ENCODE results near the gene IL18R1.

Gene IL18R1

DNA sequence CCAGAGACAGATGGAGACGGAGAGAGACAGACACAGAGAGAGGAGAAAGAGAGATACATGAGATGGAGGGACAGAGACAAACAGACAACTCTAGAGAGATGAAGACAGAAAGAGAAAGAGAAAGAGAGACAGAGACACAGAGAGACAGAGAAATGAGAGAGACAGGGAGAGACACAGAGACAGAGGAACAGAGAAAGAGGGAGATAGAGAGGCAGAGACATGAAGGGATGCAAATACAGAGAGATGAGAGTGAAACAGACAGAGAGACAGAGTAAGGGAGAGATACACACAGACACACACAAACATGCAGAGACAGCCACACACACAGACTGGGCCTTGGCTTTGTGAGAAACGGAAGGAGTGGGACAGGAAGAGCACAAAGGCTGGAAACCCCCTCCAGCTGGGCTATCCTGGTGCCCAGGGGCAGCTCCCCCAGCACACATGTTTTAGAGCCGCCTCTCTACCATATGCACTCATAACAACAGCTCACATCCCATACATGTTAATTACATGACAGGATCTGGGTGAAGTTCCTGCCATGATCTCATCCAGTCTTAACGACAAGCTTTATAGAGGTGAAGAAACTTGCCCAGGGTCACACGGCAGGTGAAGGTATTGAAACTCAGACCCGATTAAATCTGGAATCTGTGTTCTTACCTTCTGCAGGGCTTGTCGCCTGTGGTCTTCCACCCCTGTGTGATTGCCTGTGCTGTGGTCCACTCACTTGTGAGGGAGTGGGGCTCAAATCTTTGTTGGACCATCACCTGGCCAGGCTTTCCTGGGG is 32.4 kb downstream of the IL18R1 start:
- DNase-seq (ENCODE audit: low read depth, low spot score), result no peak

DNA sequence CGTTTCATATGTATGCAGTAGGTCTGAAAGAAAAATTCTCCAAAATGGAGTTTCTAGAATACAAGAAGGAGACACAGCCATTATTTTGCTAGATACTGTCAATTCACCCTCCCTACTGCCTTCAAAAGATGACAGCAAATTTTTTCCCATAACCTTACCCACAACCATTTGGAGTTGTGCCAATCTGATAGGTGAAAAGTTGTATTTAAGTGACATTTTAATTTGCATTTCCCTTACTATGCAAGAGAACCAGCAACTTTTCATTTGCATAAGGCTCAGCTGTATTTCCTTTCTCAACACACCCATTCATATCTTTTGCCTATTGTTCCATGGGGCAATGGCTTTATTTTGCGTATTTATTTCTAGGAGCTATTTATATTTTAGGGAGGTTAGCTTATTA is 36.0 kb downstream of the IL18R1 start:
- no peak for DNase-seq (ENCODE audit: low read depth, low spot score)

DNA sequence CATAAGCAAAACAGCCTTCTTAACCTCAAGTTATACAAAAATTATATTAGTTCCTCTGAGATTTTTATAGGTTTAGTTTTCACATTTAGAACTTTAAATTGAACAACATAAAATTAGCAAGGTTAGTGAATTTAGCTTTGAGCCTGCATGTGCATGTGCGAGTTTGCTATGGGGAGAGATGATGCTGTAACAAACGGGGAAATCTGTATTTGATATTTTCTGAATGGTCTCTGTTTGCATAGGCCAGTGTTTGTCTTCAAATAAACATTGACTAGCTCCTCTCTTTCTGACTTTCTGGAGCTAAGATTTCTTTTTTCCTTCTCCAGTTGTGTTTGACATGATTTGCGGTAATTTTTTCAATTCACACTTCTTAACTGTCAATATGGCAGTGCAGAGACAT is 36.5 kb downstream of the IL18R1 start:
- no peak for DNase-seq (ENCODE audit: low read depth, low spot score)

DNA sequence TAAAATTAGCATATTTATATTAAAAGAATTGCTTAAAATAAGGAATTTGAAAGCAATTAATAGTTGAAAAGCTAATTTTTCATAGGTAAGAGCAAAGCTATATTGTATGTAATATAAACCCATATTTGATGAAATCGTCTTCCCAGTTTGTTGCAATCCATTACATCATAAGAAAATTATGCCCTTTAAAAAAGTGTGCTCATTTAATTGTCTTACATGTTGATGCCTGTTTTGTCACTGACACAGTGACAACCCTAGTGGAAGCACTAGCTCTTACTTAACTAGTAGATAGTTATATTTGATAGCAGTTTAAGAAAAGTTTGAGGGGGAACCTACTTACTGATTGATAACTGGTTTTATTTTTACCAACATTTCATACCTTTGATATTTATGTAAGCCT is 37.3 kb downstream of the IL18R1 start:
- no peak for DNase-seq (ENCODE audit: low read depth, low spot score)

DNA sequence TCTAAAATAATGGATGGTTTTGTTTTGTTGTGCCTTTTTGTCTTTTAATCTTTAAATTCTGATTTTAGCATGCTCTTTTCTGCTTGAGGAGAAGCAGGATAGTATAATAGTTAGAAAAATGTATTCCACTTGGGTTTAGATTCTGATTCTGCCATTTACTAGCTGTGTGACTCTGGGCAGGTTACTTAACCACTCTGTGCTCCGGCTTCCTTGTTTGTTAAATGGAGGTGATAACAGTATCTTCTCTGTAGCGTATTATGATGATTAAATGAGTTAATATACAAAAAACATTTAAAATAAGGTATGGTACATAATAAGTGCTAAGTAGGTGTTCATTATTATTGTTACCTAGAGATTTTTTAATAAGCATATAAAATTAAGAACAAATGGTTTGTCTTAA is 40.4 kb downstream of the IL18R1 start:
- no peak for DNase-seq (ENCODE audit: low read depth, low spot score)

DNA sequence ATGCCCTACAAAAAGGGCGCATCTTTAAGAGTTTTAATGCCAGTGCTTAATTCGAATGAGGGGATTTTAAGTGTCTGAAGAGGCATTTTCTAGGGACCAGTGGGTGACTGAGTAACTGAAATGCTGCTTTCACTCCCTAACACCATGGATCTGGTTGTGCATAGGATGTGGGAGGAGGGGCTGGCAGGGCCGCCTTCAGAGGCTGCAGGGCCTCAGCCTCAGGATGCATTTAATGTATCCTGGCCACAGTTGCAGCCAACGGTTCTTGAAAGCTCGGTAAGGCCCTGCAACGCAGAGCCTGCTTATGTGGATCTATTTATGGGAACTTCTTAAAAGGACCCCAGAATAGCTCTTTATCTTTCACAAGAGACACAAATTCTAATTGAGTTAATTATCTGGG is 41.6 kb downstream of the IL18R1 start:
- DNase-seq (ENCODE audit: low read depth, low spot score), result no peak

DNA sequence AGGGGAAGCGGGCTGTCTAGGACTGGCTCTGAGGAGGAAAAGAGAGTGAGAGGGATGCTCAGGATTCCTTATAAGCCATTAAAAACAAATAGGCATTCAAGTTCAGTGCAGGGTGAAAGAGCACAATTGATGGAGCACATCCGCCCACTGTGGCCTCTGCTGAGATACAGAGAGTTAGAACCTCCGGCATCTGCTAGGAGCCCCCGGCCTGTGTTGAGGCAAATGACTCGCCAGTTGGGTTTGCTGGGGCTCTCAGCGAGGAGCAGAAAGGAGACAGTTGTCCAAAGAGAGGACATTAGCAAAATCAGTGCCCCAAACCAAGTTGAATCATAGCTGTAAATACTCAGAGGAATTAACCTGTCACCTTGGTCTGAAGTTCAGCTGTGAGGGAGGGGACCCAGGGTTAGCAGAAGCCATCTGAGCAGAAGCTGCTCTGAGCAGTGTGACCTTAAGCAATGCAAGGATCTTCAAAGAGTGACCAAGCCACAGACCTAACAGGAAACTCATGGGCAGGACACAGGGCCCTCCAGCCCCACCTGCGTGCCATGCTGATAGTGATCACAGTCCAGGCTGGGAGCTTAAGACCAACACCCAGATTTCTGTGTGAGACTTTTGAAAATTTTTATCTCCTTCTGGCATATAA is 44.0 kb downstream of the IL18R1 start:
- DNase-seq (ENCODE audit: low read depth, low spot score), result no peak

DNA sequence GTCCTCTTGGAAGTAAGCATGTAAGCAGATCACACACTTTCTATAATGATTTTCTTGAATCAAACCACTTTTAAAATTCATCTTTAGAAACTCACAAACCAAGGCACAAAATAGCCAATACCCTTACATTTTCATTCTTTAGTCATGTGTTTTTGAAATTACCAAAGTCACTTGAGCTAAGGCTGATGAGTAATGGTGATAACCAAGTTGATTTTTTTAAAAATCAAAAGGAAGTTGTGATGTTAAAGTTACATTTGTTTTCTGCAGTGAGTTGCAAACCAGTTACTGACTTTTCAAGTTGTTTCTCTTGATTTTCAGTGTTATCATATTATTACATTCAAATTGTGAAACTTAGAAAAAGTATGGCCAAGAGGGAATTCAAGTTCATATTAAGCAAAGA is 45.9 kb downstream of the IL18R1 start:
- no peak for DNase-seq (ENCODE audit: low read depth, low spot score)

DNA sequence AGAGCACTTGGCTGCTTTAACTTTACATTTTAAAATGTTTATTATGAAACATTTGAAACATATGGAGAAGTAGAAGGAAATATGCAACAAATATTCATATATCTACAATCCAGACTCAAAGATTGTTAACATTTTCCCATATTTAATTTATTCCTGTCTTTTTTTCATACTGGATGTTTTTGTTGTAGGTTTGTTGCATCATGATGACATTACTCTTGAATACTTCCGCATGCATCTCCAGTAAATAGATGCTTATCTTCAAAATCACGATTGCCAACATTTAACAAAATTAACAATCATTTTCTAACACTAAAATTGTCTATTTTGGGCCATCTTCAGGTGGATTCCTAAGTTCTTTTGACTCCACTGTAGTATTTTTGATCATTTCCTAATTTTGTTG is 46.3 kb downstream of the IL18R1 start:
- DNase-seq (ENCODE audit: low read depth, low spot score), result no peak

DNA sequence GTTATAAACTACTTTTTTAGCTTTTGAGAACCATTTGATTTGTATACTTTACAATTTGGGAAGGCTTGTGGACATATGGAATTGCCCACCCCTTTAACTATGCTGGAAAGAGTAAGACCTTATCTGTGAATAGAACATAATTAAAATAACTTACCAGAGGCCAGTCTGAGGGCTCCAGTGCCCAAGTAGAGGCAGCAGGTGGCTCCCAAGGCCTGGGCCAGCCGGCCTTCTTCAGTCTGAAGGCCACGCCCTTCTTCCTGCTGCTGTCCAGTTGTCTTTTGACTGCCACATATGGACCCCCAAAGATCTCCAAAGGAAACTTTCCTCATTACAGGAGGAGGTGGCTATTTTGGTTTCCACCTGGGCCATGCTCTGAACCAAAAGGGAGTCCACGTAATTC is 55.4 kb downstream of the IL18R1 start:
- DNase-seq (ENCODE audit: low read depth, low spot score), result no peak

DNA sequence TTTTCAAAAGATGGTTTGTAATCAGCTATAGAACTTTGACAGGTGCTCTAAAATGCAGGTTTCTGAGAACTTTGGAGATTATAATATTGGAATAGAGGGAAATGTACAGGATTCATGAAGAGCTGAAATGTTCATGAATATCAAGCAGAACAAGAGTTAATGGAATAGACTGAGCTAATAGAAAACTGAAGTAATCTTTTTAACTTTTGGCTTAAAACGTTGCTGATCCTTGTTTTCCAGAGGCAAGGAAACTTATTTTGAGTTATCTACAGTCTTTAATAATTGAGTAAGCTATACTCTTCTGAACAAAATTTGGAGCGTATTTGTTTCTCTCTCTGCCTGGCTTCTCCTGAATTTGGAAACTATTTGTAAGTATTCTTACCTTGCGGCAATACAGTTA is 56.6 kb downstream of the IL18R1 start:
- no peak for DNase-seq (ENCODE audit: low read depth, low spot score)

DNA sequence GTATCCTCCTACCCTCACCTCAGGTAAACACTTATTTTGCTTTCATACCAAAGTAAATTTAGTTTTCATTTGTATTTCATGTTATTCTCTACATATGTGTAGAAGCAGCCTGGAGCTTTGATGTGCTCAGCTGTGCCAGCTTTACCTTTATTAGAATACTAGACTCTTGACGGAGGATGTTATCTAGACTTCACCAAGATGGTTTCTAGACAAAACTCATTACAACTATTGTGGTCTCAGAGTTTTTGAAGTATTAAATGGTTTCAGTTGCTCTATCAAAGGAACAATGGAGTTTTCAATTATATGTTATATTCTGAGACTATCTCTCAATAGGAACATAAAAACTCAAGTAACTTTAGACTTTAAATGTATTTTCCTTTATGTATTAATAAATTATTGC is 62.4 kb downstream of the IL18R1 start:
- no peak for DNase-seq (ENCODE audit: low read depth, low spot score)

DNA sequence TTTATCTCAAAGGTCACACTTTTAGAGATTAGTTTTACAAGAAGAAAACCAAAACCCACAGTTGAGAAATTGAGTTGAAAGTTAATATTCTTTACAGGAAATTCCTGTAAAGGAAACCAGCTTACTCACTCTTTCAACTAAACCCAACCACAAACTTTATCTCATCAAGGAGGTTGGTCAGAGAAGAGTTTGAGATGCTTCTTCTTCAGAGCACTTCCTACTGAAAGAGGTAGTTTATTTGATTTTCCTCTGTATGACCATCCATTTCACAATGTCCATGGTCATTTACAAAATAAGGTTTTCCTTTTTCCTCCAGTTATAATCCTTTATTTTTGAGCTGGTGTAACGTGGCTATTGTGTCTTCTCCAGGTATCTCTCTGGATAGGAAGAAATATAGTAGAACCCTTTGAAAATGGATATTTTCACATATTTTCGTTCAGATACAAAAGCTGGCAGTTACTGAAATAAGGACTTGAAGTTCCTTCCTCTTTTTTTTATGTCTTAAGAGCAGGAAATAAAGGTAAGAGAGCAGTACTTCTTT is 62.9 kb downstream of the IL18R1 start:
- DNase-seq (ENCODE audit: low read depth, low spot score), result no peak

DNA sequence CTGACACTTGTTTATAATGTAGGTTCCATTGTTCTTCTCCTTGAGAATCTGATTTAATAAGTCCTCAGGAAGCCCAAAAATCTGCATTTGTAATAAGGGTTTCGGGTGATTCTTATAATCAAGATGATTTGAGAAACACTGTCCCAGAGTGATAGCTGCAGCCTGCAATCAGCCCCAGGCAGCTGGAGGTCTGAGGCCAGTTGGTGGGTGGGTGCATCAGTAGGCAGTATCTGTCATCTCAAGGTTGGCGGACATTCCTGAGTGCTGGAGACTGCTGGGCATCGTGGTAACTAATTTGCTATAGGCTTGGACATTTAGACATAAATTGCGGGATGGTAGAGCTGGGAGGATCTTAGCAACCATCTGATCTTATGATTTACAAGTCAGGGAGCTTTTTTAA is 64.7 kb downstream of the IL18R1 start:
- DNase-seq (ENCODE audit: low read depth, low spot score), result no peak

DNA sequence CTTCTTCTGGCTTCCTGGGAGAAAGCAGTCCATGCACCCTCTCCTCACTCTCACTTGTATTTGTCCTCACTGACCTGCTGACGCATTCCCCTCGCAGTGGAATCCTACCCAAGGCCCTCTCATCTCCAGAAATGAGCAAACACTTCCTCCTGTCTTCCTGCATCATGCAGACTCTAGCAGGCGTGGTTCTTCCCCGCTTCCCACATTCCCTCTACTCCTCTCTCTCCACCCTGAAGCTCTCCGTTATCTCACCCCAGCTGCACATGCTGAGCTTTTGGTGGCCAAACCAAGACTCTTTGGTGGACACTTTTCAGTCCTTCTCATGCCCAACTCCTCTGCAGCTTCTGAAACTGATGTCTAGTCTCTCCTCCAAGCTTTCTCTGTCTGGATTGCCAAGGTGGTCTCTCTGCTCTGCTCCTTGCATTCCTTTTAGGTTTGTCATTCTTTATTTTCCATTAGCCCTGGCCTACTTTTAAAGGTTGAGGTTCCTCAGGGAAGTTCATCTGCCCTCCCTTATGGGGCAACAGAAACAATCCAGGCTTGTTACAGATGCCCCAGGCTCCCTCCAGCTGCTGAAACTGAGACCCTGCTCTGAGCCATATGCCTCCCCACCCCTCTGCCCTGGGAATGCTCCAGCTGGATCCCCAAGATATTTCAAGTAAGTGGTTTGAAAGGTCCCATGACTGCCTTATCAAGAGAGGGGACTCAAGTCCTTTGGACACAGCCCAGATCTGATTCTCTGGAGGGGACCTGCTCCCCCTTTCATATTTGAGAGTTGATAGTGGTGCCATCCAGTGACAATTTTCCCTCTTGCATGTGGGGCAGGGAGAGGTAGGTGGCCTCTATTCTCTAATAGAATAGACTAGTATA is 66.5 kb downstream of the IL18R1 start:
- no peak for DNase-seq (ENCODE audit: low read depth, low spot score)

DNA sequence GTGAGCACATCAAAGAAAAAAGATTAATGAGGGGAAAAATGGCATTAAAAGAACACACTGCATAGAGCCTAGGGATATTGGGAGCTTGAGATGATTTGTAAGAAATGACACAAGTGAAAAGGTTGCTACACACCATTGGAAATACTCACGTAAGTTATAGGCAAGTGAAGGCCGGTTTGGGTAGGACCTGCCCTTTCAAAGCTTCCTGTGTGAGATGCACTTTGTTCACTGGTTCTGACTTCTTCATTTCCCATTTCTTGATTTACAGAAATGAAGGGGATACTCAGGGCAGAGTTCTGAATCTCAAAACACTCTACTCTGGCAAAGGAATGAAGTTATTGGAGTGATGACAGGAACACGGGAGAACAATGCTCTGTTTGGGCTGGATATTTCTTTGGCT is 67.3 kb downstream of the IL18R1 start, which contains the start of gene IL18RAP:
IL18RAP (plus strand) TSS at position 251 of the 400 bp plus-strand sequence; CDS start at position 369, 118 bp downstream.
- DNase-seq (ENCODE audit: low read depth, low spot score), result no peak

DNA sequence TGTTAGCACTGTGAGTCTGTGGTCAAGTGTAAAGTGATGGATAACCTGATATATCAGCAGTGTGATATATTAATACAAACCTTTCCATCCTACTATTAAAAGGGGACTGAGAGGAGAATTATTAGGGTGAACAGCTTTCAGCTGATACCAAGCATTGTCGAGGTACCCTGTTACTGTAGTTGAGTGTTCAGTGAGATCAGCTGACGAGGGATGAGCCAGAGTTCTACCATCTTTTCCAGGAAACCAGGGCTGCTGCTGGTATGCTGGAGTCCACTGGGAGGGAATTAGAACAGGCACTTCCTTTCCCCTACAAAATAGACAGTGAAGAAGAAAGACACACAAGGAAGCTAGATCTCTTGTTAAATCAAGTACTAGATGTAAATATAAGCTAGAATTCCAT is 67.8 kb downstream of the IL18R1 start:
- DNase-seq (ENCODE audit: low read depth, low spot score), result no peak

DNA sequence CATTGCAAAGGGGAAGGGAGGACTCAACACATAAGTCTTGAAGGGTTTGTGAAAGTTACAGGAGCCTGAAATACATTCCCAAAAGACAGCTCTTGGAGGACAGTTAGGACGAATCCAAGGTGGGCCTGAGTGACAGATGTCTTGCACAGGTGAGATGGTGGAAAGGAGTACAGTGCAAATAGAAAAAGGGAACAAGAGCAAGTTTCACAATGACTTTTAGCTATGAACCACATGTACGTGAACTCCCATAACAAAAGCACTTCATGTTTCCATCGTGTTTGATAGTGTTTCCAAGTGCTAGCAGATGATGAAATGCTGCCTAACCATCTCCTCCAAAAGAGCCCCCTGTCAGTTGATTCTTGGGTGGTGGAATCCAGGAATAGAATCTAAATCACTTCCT is 69.2 kb downstream of the IL18R1 start:
- no peak for DNase-seq (ENCODE audit: low read depth, low spot score)

DNA sequence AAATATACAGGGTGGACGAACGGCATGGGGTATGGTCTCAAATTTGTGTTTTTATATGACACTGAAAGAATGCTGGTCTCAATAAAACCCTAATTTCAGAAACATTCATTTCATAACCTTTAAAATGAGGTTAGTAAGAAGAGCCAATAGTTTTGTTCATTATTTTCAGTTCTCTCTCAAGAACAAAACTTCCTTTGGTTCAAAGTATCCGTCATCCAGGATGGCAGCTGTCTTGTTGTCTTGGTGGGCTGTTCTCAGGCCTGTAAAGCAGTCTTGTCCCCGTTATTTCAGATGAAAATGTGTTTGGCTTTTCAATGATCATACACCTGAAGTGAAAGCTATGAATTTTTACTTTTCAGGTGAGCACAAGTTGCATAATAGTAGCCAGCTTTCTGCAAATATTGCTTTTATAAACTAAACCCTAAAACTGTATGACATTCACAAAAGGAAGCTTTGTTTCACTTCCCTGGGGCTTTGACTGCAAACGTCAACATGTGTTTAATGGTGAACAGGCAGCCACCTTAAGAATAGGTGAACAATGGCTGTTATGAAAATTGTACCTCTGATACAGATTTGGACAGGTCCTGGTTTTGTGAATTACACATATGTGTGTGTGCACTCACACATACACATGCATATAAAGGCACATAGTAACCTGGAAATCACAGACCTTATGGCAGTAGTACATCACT is 70.0 kb downstream of the IL18R1 start:
- no peak for DNase-seq (ENCODE audit: low read depth, low spot score)

DNA sequence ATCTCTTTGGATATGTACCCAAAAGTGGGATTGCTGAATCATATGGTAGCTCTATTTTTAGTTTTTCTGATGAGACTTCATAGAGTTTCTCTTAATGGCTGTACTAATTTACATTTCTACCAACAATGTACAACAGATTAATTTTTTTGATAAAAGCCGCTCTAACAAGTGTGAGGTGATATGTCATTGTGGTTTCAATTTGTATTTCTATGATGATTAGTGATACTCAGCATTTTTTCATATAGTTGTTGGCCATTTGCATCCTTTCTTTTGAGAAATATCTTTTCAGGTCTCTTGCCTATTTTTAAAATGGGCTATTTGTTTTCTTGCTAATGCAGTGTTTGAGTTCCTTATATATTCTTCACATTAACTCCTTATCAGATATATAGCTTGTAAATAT is 71.7 kb downstream of the IL18R1 start:
- DNase-seq (ENCODE audit: low read depth, low spot score), result no peak

DNA sequence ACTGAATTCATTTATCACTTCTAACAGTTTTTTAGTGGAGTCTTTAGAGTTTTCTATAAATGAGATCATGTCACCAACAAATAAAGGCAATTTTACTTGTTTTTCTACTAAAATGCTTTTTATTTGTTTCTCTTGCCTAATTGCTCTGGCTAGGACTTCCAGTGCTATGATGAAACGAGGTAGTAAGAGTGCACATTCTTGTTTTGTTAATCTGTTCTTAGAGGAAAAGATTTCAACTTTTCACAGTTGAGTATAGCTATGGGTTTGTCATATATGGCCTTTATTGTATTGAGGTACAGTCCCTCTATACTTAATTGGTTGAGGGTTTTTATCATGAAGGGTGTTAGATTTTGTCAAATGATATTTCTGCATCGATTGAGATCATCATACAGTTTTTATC is 73.0 kb downstream of the IL18R1 start:
- DNase-seq (ENCODE audit: low read depth, low spot score), result no peak

DNA sequence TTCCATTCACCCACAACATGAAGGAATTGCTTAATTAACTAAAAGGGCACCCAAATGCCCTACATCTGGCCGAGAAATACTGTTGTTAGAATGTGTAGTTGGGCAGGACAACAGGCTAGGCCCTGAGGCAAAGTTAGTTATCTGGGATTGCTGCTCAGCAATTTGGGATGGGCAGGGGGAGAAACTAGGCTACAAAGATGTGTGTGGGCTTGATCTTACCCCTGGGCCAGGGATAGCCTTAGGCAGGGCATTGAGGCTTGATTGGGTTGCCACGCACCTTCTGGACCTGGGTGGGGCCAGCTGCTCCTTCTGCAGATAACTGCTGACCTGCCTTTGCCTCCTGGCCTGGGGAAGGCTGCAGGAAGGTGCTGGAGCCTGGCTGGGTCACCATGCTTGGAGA is 76.8 kb downstream of the IL18R1 start:
- no peak for DNase-seq (ENCODE audit: low read depth, low spot score)
